Brain microvascular endothelial cell (primary cell): ENCODE results near the gene DNAAF5.

Experiments
- DNase-seq: peaks from one replicate; pipeline ENCODE4 v3.0.0-alpha.2; 2020
- H3K27ac ChIP-seq: fragments of 250-450 bp; sonication (Bioruptor Pico); 2 replicates; pipeline ENCODE4 v1.5.1; 2020; ENCODE audit warnings: mild to moderate bottlenecking, moderate library complexity
- H3K27me3 ChIP-seq: fragments of 250-450 bp; sonication (Bioruptor Pico); replicated peaks from 2 replicates; pipeline ENCODE4 v1.5.1; 2020; ENCODE audit warnings: mild to moderate bottlenecking
- H3K36me3 ChIP-seq: fragments of 250-450 bp; sonication (Bioruptor Pico); replicated peaks from 2 replicates; pipeline ENCODE4 v1.5.1; 2020; ENCODE audit warnings: mild to moderate bottlenecking
- H3K4me3 ChIP-seq: 2 replicates; pipeline ENCODE4 v1.5.1; 2011; ENCODE audit warnings: low read depth, mild to moderate bottlenecking, control low read depth, low read length, moderate library complexity
- CTCF ChIP-seq: IDR thresholded peaks from 2 replicates; pipeline ENCODE4 v1.5.1; 2011; ENCODE audit warnings: low read depth, mild to moderate bottlenecking, moderate library complexity, low read length, control low read depth, inconsistent platforms; ENCODE audit errors: missing control alignments
- in situ Hi-C: cut with HindIII; loops from 2 replicates; pipeline ENCODE4 v1.10.0; 2017; ENCODE audit warnings: low sequenced_read_pairs, low pct_ligation_motif_present

DNAAF5 gene

GRCh38 chr7:778968-779451 is 52.5 kb downstream of the DNAAF5 start:
- Histone ChIP-seq H3K27ac (no peak overlapping the region), H3K27me3 (no peaks in the 10 kb centered on the region), H3K36me3 (peaks cover 19% of the 10 kb centered on the region), H3K4me3 (no peak overlapping the region)
- no peak for DNase-seq
- in situ Hi-C loops = no loop called here
- no peak for TF ChIP-seq CTCF

GRCh38 chr7:779480-779879 is 53.0 kb downstream of the DNAAF5 start:
- Histone ChIP-seq H3K4me3 (no peak overlapping the region), H3K27me3 (no peaks in the 10 kb centered on the region), H3K27ac (no peak overlapping the region), H3K36me3 (peaks cover 17% of the 10 kb centered on the region)
- in situ Hi-C loops = no loop called here
- no peak for DNase-seq
- no peak for TF ChIP-seq CTCF

- DNase-seq = no peak
- TF ChIP-seq CTCF = no peak
- in situ Hi-C loops = no loop called here
- H3K27ac ChIP-seq = no peak overlapping the region
- H3K4me3 ChIP-seq = no peak overlapping the region
- no peaks in the 10 kb centered on the region for H3K27me3 ChIP-seq
- H3K36me3 ChIP-seq = peaks cover 17% of the 10 kb centered on the region
Observed at GRCh38 chr7:780081-780480, 53.6 kb downstream of the DNAAF5 start.

GRCh38 chr7:780516-780915 is 54.0 kb downstream of the DNAAF5 start:
- H3K27me3 ChIP-seq = no peaks in the 10 kb centered on the region
- TF ChIP-seq CTCF = no peak
- in situ Hi-C loops = no loop called here
- DNase-seq = no peak
- H3K27ac ChIP-seq = no peak overlapping the region
- H3K36me3 ChIP-seq = peaks cover 16% of the 10 kb centered on the region
- H3K4me3 ChIP-seq = no peak overlapping the region

GRCh38 chr7:781186-781849 is 54.8 kb downstream of the DNAAF5 start:
- peak; percentile 77 for DNase-seq
- H3K36me3 ChIP-seq = peaks cover 18% of the 10 kb centered on the region
- no peaks in the 10 kb centered on the region for H3K27me3 ChIP-seq
- TF ChIP-seq CTCF = no peak
- in situ Hi-C loops = no loop called here
- no peak overlapping the region for H3K4me3 ChIP-seq
- peak overlapping the region; percentile 67 for H3K27ac ChIP-seq

GRCh38 chr7:781936-782529 is 55.5 kb downstream of the DNAAF5 start:
- Histone ChIP-seq H3K36me3 (peaks cover 18% of the 10 kb centered on the region), H3K4me3 (no peak overlapping the region), H3K27ac (peak overlapping the region; percentile 67), H3K27me3 (no peaks in the 10 kb centered on the region)
- DNase-seq = no peak
- in situ Hi-C loops = no loop called here
- TF ChIP-seq CTCF = no peak
